Retinal pigment epithelial cell (primary cell): ENCODE measurements around the gene WFIKKN1.

Experiments used
- DNase-seq: peaks from one replicate; pipeline ENCODE4 v3.0.0-alpha.2; 2010; ENCODE audit warnings: low read depth
- H3K4me3 ChIP-seq: 2 replicates; pipeline ENCODE4 v1.5.1; 2011; ENCODE audit warnings: mild to moderate bottlenecking, low read length, control low read depth, moderate library complexity
- CTCF ChIP-seq: conservative IDR thresholded peaks from 2 replicates; pipeline ENCODE4 v1.5.1; 2011; ENCODE audit warnings: low read depth, low read length, control low read depth, inconsistent platforms

WFIKKN1 gene

GRCh38 chr16:667113-667779 is 36.5 kb downstream of the WFIKKN1 start:
- no peak overlapping the region for H3K4me3 ChIP-seq
- no peak for DNase-seq
- no peak for TF ChIP-seq CTCF

GRCh38 chr16:667780-668518 is 37.2 kb downstream of the WFIKKN1 start, which contains the start of gene RHOT2:
TSS of gene RHOT2 (plus strand) at chr16:668132. CDS start at chr16:668200, 68 bp downstream.
- peak; percentile 60 for TF ChIP-seq CTCF
- DNase-seq = peak; percentile 39

GRCh38 chr16:668519-669171 is 37.9 kb downstream of the WFIKKN1 start:
- DNase-seq = no peak
- peak overlapping the region; percentile 82 for H3K4me3 ChIP-seq
- no peak for TF ChIP-seq CTCF

More at GRCh38 chr16:667780-668518, 37.2 kb downstream of the WFIKKN1 start, which contains the start of gene RHOT2:
- peak within 1 kb of the TSS; percentile 82 for H3K4me3 ChIP-seq

GRCh38 chr16:669666-670065 is 38.9 kb downstream of the WFIKKN1 start:
- no peak overlapping the region for H3K4me3 ChIP-seq
- no peak for DNase-seq
- no peak for TF ChIP-seq CTCF

- no peak for DNase-seq
- TF ChIP-seq CTCF = no peak
- no peak overlapping the region for H3K4me3 ChIP-seq
Observed at GRCh38 chr16:670485-671352, 39.9 kb downstream of the WFIKKN1 start.

DNA sequence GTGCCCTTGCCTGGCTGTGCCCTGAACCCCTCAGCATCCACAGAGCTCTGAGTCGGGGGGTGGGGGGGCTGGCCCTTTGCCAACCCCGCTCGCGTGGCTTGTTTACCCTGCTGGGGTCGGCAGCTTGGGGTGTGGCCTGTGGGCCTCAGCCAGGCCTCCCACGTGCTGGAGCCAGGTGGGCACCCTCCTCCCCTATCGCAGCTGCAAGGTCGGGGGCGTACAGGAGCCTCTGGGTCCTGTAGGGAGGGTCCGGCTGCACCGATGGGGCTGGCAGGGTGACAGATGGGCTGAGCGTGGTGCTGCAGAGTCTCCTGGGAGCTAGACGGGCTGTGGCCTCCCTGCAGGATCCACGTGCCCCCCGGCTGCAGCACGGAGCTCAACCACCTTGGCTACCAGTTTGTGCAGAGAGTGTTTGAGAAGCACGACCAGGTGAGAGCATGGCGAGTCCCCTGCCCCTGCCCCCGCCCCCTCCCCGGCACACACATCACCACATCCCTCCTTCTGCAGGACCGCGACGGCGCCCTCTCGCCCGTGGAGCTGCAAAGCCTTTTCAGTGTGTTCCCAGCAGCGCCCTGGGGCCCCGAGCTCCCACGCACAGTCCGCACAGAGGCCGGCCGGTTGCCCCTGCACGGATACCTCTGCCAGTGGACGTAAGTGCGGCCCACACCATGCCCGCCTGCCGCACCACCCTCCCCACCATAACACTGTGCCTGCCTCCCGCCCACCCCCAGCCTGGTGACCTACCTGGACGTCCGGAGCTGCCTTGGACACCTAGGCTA is 40.8 kb downstream of the WFIKKN1 start:
- no peak overlapping the region for H3K4me3 ChIP-seq
- no peak for DNase-seq
- no peak for TF ChIP-seq CTCF
